ENCODE data around the gene FAM8A1. TPM values are rescaled to one million over a fixed set of nuclear protein-coding genes. Genes with fewer than 3 reads are reported as not detected.

FAM8A1 gene
- total RNA-seq, 1 experiment from 2014 or later = 10.2 TPM

Other genes with a start within 250 kb of the FAM8A1 start
- 10.3 and 11.3 TPM in 2 replicates for gene CAP2, start 206.7 kb upstream of the FAM8A1 start, total RNA-seq (2014; rRNA removed; shearing (Covaris generic))
- gene NUP153, start 106.6 kb downstream of the FAM8A1 start, total RNA-seq (2014; rRNA removed; shearing (Covaris generic)) = 48.0 and 55.2 TPM in 2 replicates

Measured in H7 (cell line).